ENCODE measurements around the gene NEU3. TPM values are rescaled to one million over a fixed set of nuclear protein-coding genes. Genes with fewer than 3 reads are reported as not detected.
A peak's percentile ranks its signal among the peaks of the same experiment; 100 is the strongest.

Gene NEU3
- total and polyA plus RNA-seq, 2 of the 4 experiments (the other 2 are of a cell fraction): 5.5 to 10.6 TPM

DNA sequence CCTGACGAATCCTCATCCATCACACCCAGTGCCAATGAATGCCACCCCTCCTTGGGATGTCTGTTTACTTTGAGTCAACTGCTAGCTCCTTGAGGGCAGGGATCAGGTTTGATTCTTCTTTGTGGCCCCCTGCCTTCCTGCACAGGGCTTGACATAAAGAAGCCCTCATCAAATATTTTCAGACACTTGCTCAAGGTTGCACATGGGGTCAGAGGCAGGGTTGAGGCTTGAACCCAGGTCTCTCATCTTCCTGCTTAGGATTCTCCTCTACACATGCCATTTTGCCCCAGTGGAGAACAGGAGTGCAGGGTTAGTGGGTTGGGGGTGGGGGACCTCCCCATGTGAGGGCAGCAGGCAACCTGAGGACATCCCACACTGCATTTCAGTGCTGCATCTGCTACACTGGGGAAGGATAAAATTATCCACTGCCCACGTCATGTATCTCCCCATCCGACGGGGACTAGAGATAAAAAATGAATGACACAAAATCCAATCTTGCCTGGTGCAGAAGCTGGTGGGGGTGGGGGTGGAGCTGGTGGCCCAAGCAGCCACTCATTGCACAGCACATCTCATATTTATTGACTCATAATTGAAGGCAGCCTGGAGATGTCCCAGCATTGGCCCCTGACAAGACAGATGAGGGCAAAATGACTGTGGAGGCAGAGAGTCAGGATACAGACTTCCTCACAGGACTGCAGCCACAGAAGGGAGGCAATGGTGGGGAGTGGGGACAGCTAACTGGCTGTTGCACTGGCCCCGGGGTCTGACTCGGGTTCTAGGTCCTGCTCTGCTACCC lies 41.3 kb downstream of the NEU3 start:
- H3K56ac ChIP-seq (ENCODE audit: extremely low read depth, insufficient read depth, low read length): no peak overlapping the region
- H3K23ac ChIP-seq (ENCODE audit: low read depth, low read length): no peak overlapping the region
- no peak overlapping the region; the same call in 1 of the 2 replicates for H2BK20ac ChIP-seq (ENCODE audit: low read depth, low read length)
- H3K9me1 ChIP-seq (ENCODE audit: insufficient read depth, low read length): peaks cover 11% of the 10 kb centered on the region
- in situ Hi-C loops (cut with MboI; ENCODE audit: low sequenced_read_pairs) (no loop called here), dilution Hi-C loops (cut with HindIII; ENCODE audit: low sequenced_read_pairs, unreplicated experiment) (no loop called here), intact Hi-C loops (cut with micrococcal nuclease) (no loop called here)
- peak overlapping the region; percentile 0; the same call in 1 of the 2 replicates for H3K4ac ChIP-seq (ENCODE audit: low read depth, low read length)
- no peak overlapping the region for H3K9ac ChIP-seq (ENCODE audit: low read depth, low read length)
- no peak overlapping the region for H4K5ac ChIP-seq (ENCODE audit: low read depth, low read length)
- no peak overlapping the region for H3K14ac ChIP-seq (replicated peaks; ENCODE audit: low read depth, low read length)
- POLR2A ChIA-PET (ENCODE audit: unreplicated experiment): no interaction called here
- H2BK5ac ChIP-seq (ENCODE audit: low read depth, low read length, poor library complexity, severe bottlenecking): no peak overlapping the region
- CTCF ChIA-PET: no interaction called here
- peaks cover 14% of the 10 kb centered on the region for H3K4me1 ChIP-seq (ENCODE audit: control insufficient read depth, insufficient read depth, low read length)
- H3K27ac ChIP-seq (ENCODE audit: insufficient read depth, low read length): no peak overlapping the region
- DNase-seq: peak; percentile 45
- H2AK9ac ChIP-seq (replicated peaks; ENCODE audit: low read depth, low read length, poor library complexity): no peak overlapping the region
- H3K4me2 ChIP-seq (ENCODE audit: low read depth, low read length): no peak overlapping the region
- 0 out of 3 replicates have a peak overlapping the region, but pooled peaks have one; percentile 18 for H2BK15ac ChIP-seq (ENCODE audit: low read depth, low read length)
- H4K8ac ChIP-seq (ENCODE audit: low read depth in 2 of 2, low read length in 2 of 2): no peak overlapping the region
- no peaks in the 10 kb centered on the region for H4K20me1 ChIP-seq (ENCODE audit: insufficient read depth, low read length)
- H3K18ac ChIP-seq (ENCODE audit: low read depth, low read length): no peak overlapping the region
- H2AK5ac ChIP-seq (ENCODE audit: low read depth, low read length): no peak overlapping the region; the same call in none of the 2 replicates
- no peaks in the 10 kb centered on the region for H3K36me3 ChIP-seq (ENCODE audit: control insufficient read depth, insufficient read depth, low read length)
- 50% methylated on average over 1 of the region's 6 CpGs; no CpG with 5 or more reads in 1 of the 2 experiments for WGBS, 2 experiments (ENCODE audit: extremely low coverage in 2 of 2, insufficient read length in 1 of 2)
- H3K4me3 ChIP-seq (ENCODE audit: insufficient read depth, low read depth, low read length): no peak overlapping the region
- H3K79me1 ChIP-seq (ENCODE audit: low read depth in 1 of 2, low read length in 2 of 2): no peaks in the 10 kb centered on the region
- peak overlapping the region; percentile 84; the same call in 1 of the 2 replicates for H2BK120ac ChIP-seq (ENCODE audit: low read depth, low read length)
- H3K9me3 ChIP-seq (ENCODE audit: control insufficient read depth, insufficient read depth, low read length): no peaks in the 10 kb centered on the region
- ATAC-seq (ENCODE audit: low read depth): no peak
- no peak overlapping the region for H4K91ac ChIP-seq (ENCODE audit: insufficient read depth, low read depth, low read length)
- H3K27me3 ChIP-seq (ENCODE audit: control insufficient read depth, insufficient read depth, low read length): peaks cover 9% of the 10 kb centered on the region
- BruUV-seq (replicated peaks): no TSS peak
- H2AFZ ChIP-seq (replicated peaks; ENCODE audit: low read length, poor library complexity): no peak overlapping the region
- TF ChIP-seq RAD21 (IDR thresholded peaks at IDR 0.05; ENCODE audit: low read length) (no peak), MAZ (IDR thresholded peaks at IDR 0.05; ENCODE audit: borderline replicate concordance, low read depth, low read length) (no peak), RCOR1 (IDR thresholded peaks at IDR 0.05; ENCODE audit: insufficient replicate concordance, low read length) (no peak), MAFK (IDR thresholded peaks at IDR 0.05; ENCODE audit: low read depth, low read length) (no peak), FOS (IDR thresholded peaks at IDR 0.05; ENCODE audit: low read depth, low read length) (no peak), MXI1 (IDR thresholded peaks at IDR 0.05; ENCODE audit: borderline replicate concordance, low read depth, low read length) (no peak), CEBPB (IDR thresholded peaks at IDR 0.05; ENCODE audit: low read depth, low read length) (no peak), USF2 (IDR thresholded peaks at IDR 0.05; ENCODE audit: low read depth, low read length) (no peak), ELK1 (IDR thresholded peaks at IDR 0.05; ENCODE audit: borderline replicate concordance, low read depth, low read length) (no peak), SMC3 (IDR thresholded peaks at IDR 0.05; ENCODE audit: low read depth, low read length) (no peak), NFE2L2 (IDR thresholded peaks at IDR 0.05; ENCODE audit: low read depth, low read length) (no peak), RFX5 (IDR thresholded peaks at IDR 0.05; ENCODE audit: low read depth, low read length) (no peak), POLR2A (IDR thresholded peaks at IDR 0.05; ENCODE audit: low read depth, low read length) (no peak), CHD1 (IDR thresholded peaks at IDR 0.05; ENCODE audit: low read depth, low read length) (no peak)
- TF ChIP-seq, protein P1, sequence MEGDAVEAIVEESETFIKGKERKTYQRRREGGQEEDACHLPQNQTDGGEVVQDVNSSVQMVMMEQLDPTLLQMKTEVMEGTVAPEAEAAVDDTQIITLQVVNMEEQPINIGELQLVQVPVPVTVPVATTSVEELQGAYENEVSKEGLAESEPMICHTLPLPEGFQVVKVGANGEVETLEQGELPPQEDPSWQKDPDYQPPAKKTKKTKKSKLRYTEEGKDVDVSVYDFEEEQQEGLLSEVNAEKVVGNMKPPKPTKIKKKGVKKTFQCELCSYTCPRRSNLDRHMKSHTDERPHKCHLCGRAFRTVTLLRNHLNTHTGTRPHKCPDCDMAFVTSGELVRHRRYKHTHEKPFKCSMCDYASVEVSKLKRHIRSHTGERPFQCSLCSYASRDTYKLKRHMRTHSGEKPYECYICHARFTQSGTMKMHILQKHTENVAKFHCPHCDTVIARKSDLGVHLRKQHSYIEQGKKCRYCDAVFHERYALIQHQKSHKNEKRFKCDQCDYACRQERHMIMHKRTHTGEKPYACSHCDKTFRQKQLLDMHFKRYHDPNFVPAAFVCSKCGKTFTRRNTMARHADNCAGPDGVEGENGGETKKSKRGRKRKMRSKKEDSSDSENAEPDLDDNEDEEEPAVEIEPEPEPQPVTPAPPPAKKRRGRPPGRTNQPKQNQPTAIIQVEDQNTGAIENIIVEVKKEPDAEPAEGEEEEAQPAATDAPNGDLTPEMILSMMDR (conservative IDR thresholded peaks at IDR 0.05; ENCODE audit: low read depth, low read length): no peak
